HG03457 (cell line): ENCODE data around the gene IL17D.

Source experiments
- ATAC-seq: cut with Tn5 transposase; IDR thresholded peaks from one replicate; pipeline ENCODE4 v1.9.1; 2021; ENCODE audit warnings: moderate number of reproducible peaks; ENCODE audit not compliant: unreplicated experiment

IL17D gene

GRCh38 chr13:20689291-20689690 is 14.2 kb upstream of the IL17D start:
- ATAC-seq = no peak

GRCh38 chr13:20691616-20692015 is 11.9 kb upstream of the IL17D start:
- no peak for ATAC-seq

- ATAC-seq = no peak
These were observed 7.4 kb upstream of the IL17D start for GRCh38 chr13:20696073-20696472.

GRCh38 chr13:20699715-20700114 is 3.8 kb upstream of the IL17D start:
- ATAC-seq = no peak

- ATAC-seq = no peak
These were observed 3.2 kb upstream of the IL17D start for GRCh38 chr13:20700288-20700687.

GRCh38 chr13:20701461-20701860 is 2.0 kb upstream of the IL17D start:
- no peak for ATAC-seq

GRCh38 chr13:20702530-20702914 is 977 bp upstream of the IL17D start:
- ATAC-seq = no peak

GRCh38 chr13:20703780-20704458 is 420 bp downstream of the IL17D start:
- peak; percentile 81 for ATAC-seq

GRCh38 chr13:20704459-20705069 is 1.1 kb downstream of the IL17D start:
- no peak for ATAC-seq

GRCh38 chr13:20706661-20707060 is 3.2 kb downstream of the IL17D start:
- ATAC-seq = no peak

GRCh38 chr13:20708216-20708615 is 4.7 kb downstream of the IL17D start:
- ATAC-seq = no peak

- ATAC-seq = no peak
These were observed 5.9 kb downstream of the IL17D start for GRCh38 chr13:20709369-20709768.

- ATAC-seq = no peak
These were observed 6.3 kb downstream of the IL17D start for GRCh38 chr13:20709782-20710181.

- no peak for ATAC-seq
These were observed 8.0 kb downstream of the IL17D start for GRCh38 chr13:20711301-20712044.

GRCh38 chr13:20713014-20713376 is 9.5 kb downstream of the IL17D start:
- ATAC-seq = no peak

GRCh38 chr13:20713751-20714150 is 10.3 kb downstream of the IL17D start:
- no peak for ATAC-seq

GRCh38 chr13:20714161-20714560 is 10.7 kb downstream of the IL17D start:
- no peak for ATAC-seq

- no peak for ATAC-seq
These were observed 11.2 kb downstream of the IL17D start for GRCh38 chr13:20714563-20715329.

- ATAC-seq = no peak
These were observed 11.8 kb downstream of the IL17D start for GRCh38 chr13:20715330-20715712.

GRCh38 chr13:20716951-20717350 is 13.5 kb downstream of the IL17D start:
- ATAC-seq = no peak
